Common myeloid progenitor, CD34-positive (primary cell): ENCODE measurements around the gene TYW3.

ENCODE experiments used
- CTCF ChIA-PET: fragments of 350-600 bp; sonication (Branson Sonifier 250); formaldehyde crosslinking; loops from one replicate; lab custom pipeline; 2021; ENCODE audit warnings: antibody characterized with exemption; lab: Charles Lee
- POLR2A ChIA-PET: fragments of 350-600 bp; sonication (Branson Sonifier 250); formaldehyde crosslinking; loops from one replicate; lab custom pipeline; 2021; ENCODE audit warnings: antibody characterized with exemption; lab: Charles Lee
- DNase-seq, 3 donors: peaks; one replicate each; pipeline versions ENCODE4 v3.0.0 to v3.0.0-alpha.2; 2013
- H3K27ac ChIP-seq, 2 experiments: 1 replicate in 1 of 2; 2 replicates in 1 of 2; pipeline ENCODE4 v1.7.0; 2013; ENCODE audit warnings: inconsistent platforms in 2 of 2, low read length in 2 of 2, mild to moderate bottlenecking in 2 of 2, low read depth in 1 of 2, moderate library complexity in 1 of 2; ENCODE audit not compliant: severe bottlenecking in 2 of 2, insufficient read depth in 1 of 2, poor library complexity in 1 of 2
- H3K27me3 ChIP-seq, 5 experiments: replicated peaks in 2 of 5; 1 replicate in 3 of 5; 2 replicates in 2 of 5; pipeline versions ENCODE4 v1.6.1 to v1.7.0; 2013; ENCODE audit warnings: low read length in 4 of 5, mild to moderate bottlenecking in 2 of 5, moderate library complexity in 2 of 5, inconsistent platforms in 1 of 5; ENCODE audit not compliant: insufficient read depth in 5 of 5, control insufficient read depth in 4 of 5
- H3K36me3 ChIP-seq, 4 experiments: 1 replicate in 2 of 4; 2 replicates in 2 of 4; pipeline versions ENCODE4 v1.6.1 to v1.7.0; 2013; ENCODE audit warnings: low read length in 3 of 4, control low read depth in 1 of 4, mild to moderate bottlenecking in 1 of 4; ENCODE audit not compliant: control insufficient read depth in 4 of 4, insufficient read depth in 4 of 4
- H3K4me1 ChIP-seq, 4 experiments: 1 replicate in 3 of 4; 2 replicates in 1 of 4; pipeline versions ENCODE4 v1.6.1 to v1.7.1; 2013; ENCODE audit warnings: low read length in 3 of 4, mild to moderate bottlenecking in 3 of 4, control low read depth in 1 of 4, inconsistent platforms in 1 of 4, moderate library complexity in 1 of 4; ENCODE audit not compliant: control insufficient read depth in 4 of 4, insufficient read depth in 4 of 4; ENCODE audit errors: control extremely low read depth in 1 of 4
- H3K4me3 ChIP-seq, 7 experiments: 1 replicate in 4 of 7; 2 replicates in 3 of 7; pipeline versions ENCODE4 v1.5.1 to v1.7.0; 2013; ENCODE audit warnings: mild to moderate bottlenecking in 7 of 7, low read length in 6 of 7, moderate library complexity in 6 of 7, inconsistent platforms in 2 of 7, low read depth in 2 of 7, control low read depth in 1 of 7; ENCODE audit not compliant: insufficient read depth in 4 of 7, control insufficient read depth in 1 of 7; ENCODE audit errors: extremely low read depth in 1 of 7
- H3K9me3 ChIP-seq, 5 experiments: 1 replicate in 4 of 5; 2 replicates in 1 of 5; pipeline versions ENCODE4 v1.6.1 to v1.7.1; 2013; ENCODE audit warnings: low read length in 4 of 5, mild to moderate bottlenecking in 2 of 5, inconsistent platforms in 1 of 5, low read depth in 1 of 5, moderate library complexity in 1 of 5; ENCODE audit not compliant: control insufficient read depth in 4 of 5, insufficient read depth in 2 of 5; ENCODE audit errors: control extremely low read depth in 1 of 5
- WGBS: methylation state at CpG from one replicate; pipeline ENCODE4 v1.1.5; 2013; ENCODE audit not compliant: insufficient coverage; 5-methylcytosine and 5-hydroxymethylcytosine counted together

TYW3 gene

GRCh38 chr1:74812180-74812541 lies 79.2 kb downstream of the TYW3 start:
- CTCF ChIA-PET = no interaction called here
- Histone ChIP-seq H3K27me3 (peaks cover 0 to 4% (median 0%) of the 10 kb centered on the region in 5 experiments), H3K36me3 (no peaks in the 10 kb centered on the region), H3K27ac (no peak overlapping the region), H3K4me1 (no peaks in the 10 kb centered on the region), H3K9me3 (no peaks in the 10 kb centered on the region), H3K4me3 (no peak overlapping the region)
- no peak for DNase-seq
- POLR2A ChIA-PET = no interaction called here
- WGBS = 67% methylated on average over 1 of the region's 1 CpG
